GM12801 (cell line): ENCODE data around the gene GPR39.

Experiments used
- TF ChIP-seq, protein P1 (sequence below): IDR thresholded peaks from one replicate; pipeline ENCODE4 v1.5.1; 2011; ENCODE audit warnings: control low read depth; ENCODE audit not compliant: insufficient read length; ENCODE audit errors: extremely low read depth

The GPR39 gene

DNA sequence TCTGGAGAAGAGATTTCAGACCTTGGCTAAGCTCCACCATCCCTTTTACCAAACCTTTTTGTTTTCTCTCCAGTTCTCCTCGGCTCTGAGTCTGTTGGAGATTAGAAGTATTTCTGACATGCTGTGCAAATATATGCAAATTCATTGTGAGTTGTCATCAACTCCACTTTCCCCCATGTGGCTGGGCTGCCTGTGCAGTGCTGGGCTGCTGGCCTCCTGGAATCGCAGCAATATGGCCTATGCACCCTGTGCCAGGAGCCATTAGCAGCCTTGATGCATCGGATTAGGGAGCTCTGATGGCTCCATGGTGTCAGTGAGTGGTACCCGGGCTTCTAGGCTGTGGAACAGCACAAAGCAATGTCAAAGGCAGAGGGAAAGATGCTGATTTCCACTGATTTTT, 80.0 kb downstream of the GPR39 start:
- TF ChIP-seq, protein P1, sequence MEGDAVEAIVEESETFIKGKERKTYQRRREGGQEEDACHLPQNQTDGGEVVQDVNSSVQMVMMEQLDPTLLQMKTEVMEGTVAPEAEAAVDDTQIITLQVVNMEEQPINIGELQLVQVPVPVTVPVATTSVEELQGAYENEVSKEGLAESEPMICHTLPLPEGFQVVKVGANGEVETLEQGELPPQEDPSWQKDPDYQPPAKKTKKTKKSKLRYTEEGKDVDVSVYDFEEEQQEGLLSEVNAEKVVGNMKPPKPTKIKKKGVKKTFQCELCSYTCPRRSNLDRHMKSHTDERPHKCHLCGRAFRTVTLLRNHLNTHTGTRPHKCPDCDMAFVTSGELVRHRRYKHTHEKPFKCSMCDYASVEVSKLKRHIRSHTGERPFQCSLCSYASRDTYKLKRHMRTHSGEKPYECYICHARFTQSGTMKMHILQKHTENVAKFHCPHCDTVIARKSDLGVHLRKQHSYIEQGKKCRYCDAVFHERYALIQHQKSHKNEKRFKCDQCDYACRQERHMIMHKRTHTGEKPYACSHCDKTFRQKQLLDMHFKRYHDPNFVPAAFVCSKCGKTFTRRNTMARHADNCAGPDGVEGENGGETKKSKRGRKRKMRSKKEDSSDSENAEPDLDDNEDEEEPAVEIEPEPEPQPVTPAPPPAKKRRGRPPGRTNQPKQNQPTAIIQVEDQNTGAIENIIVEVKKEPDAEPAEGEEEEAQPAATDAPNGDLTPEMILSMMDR = no peak

DNA sequence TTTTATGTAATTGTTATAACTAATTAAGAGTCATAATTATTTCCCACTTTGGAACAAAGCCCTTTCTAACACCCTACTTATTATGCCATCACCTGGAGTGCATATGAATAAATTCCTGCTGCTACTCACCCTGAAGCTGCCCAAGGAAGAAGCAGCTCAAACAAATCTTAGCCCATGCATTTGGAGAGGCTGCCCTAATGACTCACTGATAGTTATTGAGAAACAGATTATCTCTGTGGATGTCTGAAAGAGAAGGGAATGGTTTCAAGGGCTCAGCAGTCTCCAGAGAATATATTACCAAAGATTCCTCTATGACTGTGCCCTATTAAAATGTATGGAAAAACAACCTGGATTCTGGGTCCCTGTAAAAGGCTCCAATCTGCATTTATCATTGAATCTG, 81.0 kb downstream of the GPR39 start:
- TF ChIP-seq, protein P1 = no peak

DNA sequence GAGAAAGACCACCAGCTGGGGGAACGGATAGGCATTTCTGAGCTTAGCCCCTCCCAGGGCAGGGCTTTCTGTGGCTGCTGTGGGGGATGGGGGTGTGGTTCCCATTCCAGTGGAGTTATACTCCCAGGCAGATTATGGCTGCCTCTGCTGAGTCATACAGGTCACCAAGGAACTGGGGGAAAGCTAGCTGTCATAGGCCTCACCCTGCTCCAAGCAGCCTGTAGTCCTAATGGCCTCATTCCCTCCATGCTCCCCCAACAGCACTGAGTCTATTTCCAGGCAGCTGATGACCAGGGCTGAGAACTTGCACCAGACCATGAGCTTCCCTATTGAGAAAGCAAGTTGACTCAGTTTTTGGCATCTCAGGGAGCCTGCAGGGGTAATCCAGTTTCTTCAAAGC, 87.1 kb downstream of the GPR39 start:
- TF ChIP-seq, protein P1 = no peak

DNA sequence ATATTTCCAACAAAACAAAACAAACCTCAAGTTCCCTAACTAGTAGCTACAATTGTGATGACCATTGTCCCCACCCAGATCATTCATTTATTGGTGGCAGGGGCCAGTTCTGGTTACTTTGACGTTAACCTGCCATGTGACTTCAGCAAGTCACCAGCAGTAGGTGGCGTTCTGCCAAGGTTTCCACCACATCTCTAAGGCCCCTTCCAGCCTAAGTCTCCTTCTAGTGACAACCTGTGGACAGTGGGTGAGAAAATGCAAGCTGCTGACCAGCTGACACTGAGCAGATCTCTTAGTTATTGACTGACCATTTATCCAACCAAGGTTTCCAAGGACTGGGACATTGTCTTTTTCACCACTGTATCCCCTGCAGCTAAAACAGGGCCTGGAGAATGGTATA, 98.4 kb downstream of the GPR39 start:
- TF ChIP-seq, protein P1 = no peak

DNA sequence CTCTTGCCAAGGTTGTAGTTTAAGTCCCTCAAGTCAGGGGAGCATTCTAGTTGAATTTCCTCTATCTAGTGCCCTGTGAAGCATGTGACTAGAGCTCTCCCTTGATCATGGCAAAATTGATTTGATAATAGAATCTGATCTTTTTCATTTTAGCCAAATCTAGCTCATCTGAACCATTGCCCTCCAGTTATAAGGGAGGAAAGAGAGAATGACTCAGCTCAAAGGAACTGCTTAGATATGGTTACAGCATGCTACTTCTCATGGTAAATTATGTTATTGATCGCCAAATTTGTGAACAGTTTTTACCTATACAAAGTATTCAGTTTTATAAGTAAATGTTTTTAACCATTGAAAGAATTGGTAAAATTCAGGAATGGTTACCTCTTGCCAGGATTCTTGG, 100.8 kb downstream of the GPR39 start:
- TF ChIP-seq, protein P1 = no peak

DNA sequence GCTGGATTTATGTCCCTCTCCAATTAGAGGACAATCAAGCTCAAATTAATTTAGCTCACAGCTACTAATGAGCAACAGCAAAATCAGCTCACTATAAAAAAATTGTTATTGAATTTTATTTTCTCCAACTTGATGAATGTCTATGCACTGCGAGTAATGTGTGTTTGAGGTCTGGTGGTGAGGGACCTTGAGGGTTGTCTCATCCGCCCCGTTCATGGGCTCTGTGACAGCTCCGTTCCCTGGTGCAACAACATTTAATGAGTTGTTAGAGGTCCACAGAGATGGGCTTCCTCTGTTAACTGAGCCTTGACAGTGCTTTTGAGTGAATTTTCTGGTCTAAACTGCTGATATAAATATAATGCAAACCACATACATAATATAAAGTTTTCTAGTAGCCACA, 101.7 kb downstream of the GPR39 start:
- TF ChIP-seq, protein P1 = no peak

DNA sequence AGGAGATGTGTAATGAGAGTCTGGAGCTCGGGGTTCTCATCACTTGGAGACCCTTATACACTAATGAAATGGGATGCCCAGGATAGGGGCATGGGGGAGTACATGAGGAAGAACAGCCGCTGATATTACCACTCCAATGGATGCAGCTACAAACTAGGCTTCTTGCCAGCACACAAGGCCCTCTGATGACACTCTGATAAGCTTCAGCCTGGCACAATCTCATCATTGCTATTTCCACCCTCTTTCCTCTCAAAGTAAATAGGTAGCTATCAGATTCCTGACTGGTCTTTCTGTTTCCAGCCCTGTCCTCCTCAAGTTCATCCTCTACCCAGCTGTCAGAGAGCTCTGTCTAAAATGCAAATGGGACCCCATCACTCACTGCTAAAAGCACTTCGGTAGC, 103.0 kb downstream of the GPR39 start:
- TF ChIP-seq, protein P1 = no peak

DNA sequence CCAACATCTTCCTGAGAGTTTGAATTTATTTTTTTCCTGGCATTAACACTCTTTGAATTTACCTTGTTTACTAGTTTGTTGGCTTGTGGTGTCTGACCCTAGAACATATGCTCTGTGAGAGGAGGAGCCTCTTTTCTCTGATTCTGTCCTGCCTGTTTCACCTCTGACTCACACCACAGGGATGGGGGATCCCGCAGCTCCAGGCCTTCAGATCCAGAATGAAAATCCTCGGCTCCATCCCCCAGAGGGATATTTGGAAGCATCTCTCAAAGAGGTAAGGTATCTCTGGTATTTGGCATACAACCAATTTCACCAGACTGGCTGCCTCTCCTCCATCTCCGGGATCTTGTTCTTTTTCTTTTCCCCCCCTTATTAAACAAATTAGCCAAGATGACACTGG, 104.7 kb downstream of the GPR39 start:
- TF ChIP-seq, protein P1 = no peak
